IPS-15b (cell line): ENCODE results near the gene HTD2.
"Not testable (repeated sequence)": the region's sequence is repeated elsewhere in the genome, so short reads cannot be mapped to it uniquely, and the experiment has no call there.

ENCODE experiments used
- H3K27me3 ChIP-seq: one replicate; pipeline ENCODE4 v1.6.1; 2013; ENCODE audit warnings: low read length; ENCODE audit not compliant: control insufficient read depth, insufficient read depth
- H3K36me3 ChIP-seq: one replicate; pipeline ENCODE4 v1.6.1; 2013; ENCODE audit warnings: low read length; ENCODE audit not compliant: control insufficient read depth, insufficient read depth
- H3K4me1 ChIP-seq: one replicate; pipeline ENCODE4 v1.6.1; 2013; ENCODE audit warnings: mild to moderate bottlenecking, low read length; ENCODE audit not compliant: control insufficient read depth, insufficient read depth
- H3K4me3 ChIP-seq: one replicate; pipeline ENCODE4 v1.5.1; 2013; ENCODE audit warnings: low read depth, low read length
- H3K9ac ChIP-seq: one replicate; pipeline ENCODE4 v1.6.1; 2013; ENCODE audit warnings: low read depth, mild to moderate bottlenecking, low read length
- H3K9me3 ChIP-seq: one replicate; pipeline ENCODE4 v1.6.1; 2013; ENCODE audit warnings: mild to moderate bottlenecking, low read length; ENCODE audit not compliant: control insufficient read depth, insufficient read depth

The HTD2 gene

GRCh38 chr3:58337190-58337589, 30.9 kb downstream of the HTD2 start:
- Histone ChIP-seq H3K27me3 (peaks cover 15% of the 10 kb centered on the region), H3K4me1 (peaks cover 3% of the 10 kb centered on the region), H3K9me3 (no peaks in the 10 kb centered on the region), H3K36me3 (no peaks in the 10 kb centered on the region), H3K9ac (no peak overlapping the region), H3K4me3 (no peak overlapping the region)

GRCh38 chr3:58339146-58339545, 32.8 kb downstream of the HTD2 start:
- not testable (repeated sequence) for H3K4me3 ChIP-seq, H3K9me3 ChIP-seq, H3K27me3 ChIP-seq, H3K4me1 ChIP-seq, H3K9ac ChIP-seq, H3K36me3 ChIP-seq

- no peaks in the 10 kb centered on the region for H3K9me3 ChIP-seq
- H3K4me1 ChIP-seq: no peaks in the 10 kb centered on the region
- no peak overlapping the region for H3K9ac ChIP-seq
- no peak overlapping the region for H3K4me3 ChIP-seq
- no peaks in the 10 kb centered on the region for H3K36me3 ChIP-seq
- no peaks in the 10 kb centered on the region for H3K27me3 ChIP-seq
These were observed 34.4 kb downstream of the HTD2 start for GRCh38 chr3:58340594-58341244.

GRCh38 chr3:58341376-58341775, 35.1 kb downstream of the HTD2 start:
- Histone ChIP-seq H3K27me3 (no peaks in the 10 kb centered on the region), H3K36me3 (no peaks in the 10 kb centered on the region)

GRCh38 chr3:58342676-58343075, 36.4 kb downstream of the HTD2 start:
- Histone ChIP-seq H3K36me3 (no peaks in the 10 kb centered on the region), H3K4me1 (no peaks in the 10 kb centered on the region), H3K4me3 (no peak overlapping the region)

More at GRCh38 chr3:58341376-58341775, 35.1 kb downstream of the HTD2 start:
- Histone ChIP-seq H3K4me3 (no peak overlapping the region), H3K9me3 (no peaks in the 10 kb centered on the region), H3K4me1 (no peaks in the 10 kb centered on the region), H3K9ac (no peak overlapping the region)

GRCh38 chr3:58345457-58345856, 39.1 kb downstream of the HTD2 start:
- Histone ChIP-seq H3K9ac (no peak overlapping the region), H3K36me3 (no peaks in the 10 kb centered on the region)

More at GRCh38 chr3:58342676-58343075, 36.4 kb downstream of the HTD2 start:
- H3K9me3 ChIP-seq: no peaks in the 10 kb centered on the region
- no peak overlapping the region for H3K9ac ChIP-seq
- H3K27me3 ChIP-seq: no peaks in the 10 kb centered on the region

GRCh38 chr3:58346368-58346767, 40.0 kb downstream of the HTD2 start:
- Histone ChIP-seq H3K4me1 (no peaks in the 10 kb centered on the region), H3K36me3 (no peaks in the 10 kb centered on the region), H3K9ac (no peak overlapping the region), H3K4me3 (no peak overlapping the region), H3K27me3 (no peaks in the 10 kb centered on the region), H3K9me3 (no peaks in the 10 kb centered on the region)

More at GRCh38 chr3:58345457-58345856, 39.1 kb downstream of the HTD2 start:
- Histone ChIP-seq H3K27me3 (no peaks in the 10 kb centered on the region), H3K4me1 (no peaks in the 10 kb centered on the region), H3K4me3 (no peak overlapping the region), H3K9me3 (no peaks in the 10 kb centered on the region)

GRCh38 chr3:58347984-58348383, 41.7 kb downstream of the HTD2 start:
- no peaks in the 10 kb centered on the region for H3K9me3 ChIP-seq
- H3K27me3 ChIP-seq: no peaks in the 10 kb centered on the region
- peaks cover 6% of the 10 kb centered on the region for H3K4me1 ChIP-seq
- H3K4me3 ChIP-seq: no peak overlapping the region
- no peak overlapping the region for H3K9ac ChIP-seq
- H3K36me3 ChIP-seq: no peaks in the 10 kb centered on the region

GRCh38 chr3:58349792-58350626, 43.7 kb downstream of the HTD2 start:
- H3K36me3 ChIP-seq: no peaks in the 10 kb centered on the region
- H3K4me3 ChIP-seq: no peak overlapping the region
- H3K9me3 ChIP-seq: no peaks in the 10 kb centered on the region
- peaks cover 6% of the 10 kb centered on the region for H3K4me1 ChIP-seq
- H3K27me3 ChIP-seq: no peaks in the 10 kb centered on the region
- no peak overlapping the region for H3K9ac ChIP-seq

GRCh38 chr3:58350627-58351013, 44.3 kb downstream of the HTD2 start:
- Histone ChIP-seq H3K36me3 (no peaks in the 10 kb centered on the region), H3K4me1 (peaks cover 6% of the 10 kb centered on the region), H3K27me3 (no peaks in the 10 kb centered on the region), H3K9ac (no peak overlapping the region), H3K4me3 (no peak overlapping the region), H3K9me3 (no peaks in the 10 kb centered on the region)

- H3K4me3 ChIP-seq: no peak overlapping the region
- H3K27me3 ChIP-seq: no peaks in the 10 kb centered on the region
- H3K36me3 ChIP-seq: no peaks in the 10 kb centered on the region
- peaks cover 6% of the 10 kb centered on the region for H3K4me1 ChIP-seq
- H3K9ac ChIP-seq: no peak overlapping the region
- H3K9me3 ChIP-seq: no peaks in the 10 kb centered on the region
These were observed 45.6 kb downstream of the HTD2 start for GRCh38 chr3:58351920-58352319.

- no peaks in the 10 kb centered on the region for H3K36me3 ChIP-seq
- H3K9ac ChIP-seq: no peak overlapping the region
- no peaks in the 10 kb centered on the region for H3K9me3 ChIP-seq
- H3K4me1 ChIP-seq: peaks cover 6% of the 10 kb centered on the region
- no peaks in the 10 kb centered on the region for H3K27me3 ChIP-seq
- no peak overlapping the region for H3K4me3 ChIP-seq
These were observed 46.3 kb downstream of the HTD2 start for GRCh38 chr3:58352626-58353025.
